GM23338 (cell line): Measurements from ENCODE around the gene MRPS34. TPM values are rescaled to one million over a fixed set of nuclear protein-coding genes. Genes with fewer than 3 reads are reported as not detected.
A peak's percentile ranks its signal among the peaks of the same experiment; 100 is the strongest.

Experiments used
- ATAC-seq: fragments of 200-7000 bp; cut with Tn5 transposase; 3 replicates; pipeline ENCODE4 v1.9.1; 2020
- DNase-seq: peaks from one replicate; pipeline ENCODE4 v3.0.0-alpha.2; 2015; ENCODE audit warnings: low spot score
- H2AFZ ChIP-seq: fragments of 200-600 bp; sonication (generic); 2 replicates; pipeline ENCODE4 v1.8.0; 2016; ENCODE audit warnings: antibody characterized with exemption, mild to moderate bottlenecking, moderate library complexity
- H3F3A ChIP-seq: fragments of 200-600 bp; sonication (generic); replicated peaks from 2 replicates; pipeline ENCODE4 v1.8.0; 2017; ENCODE audit warnings: antibody characterized with exemption, mixed run types, low read depth
- H3K27ac ChIP-seq: fragments of 200-600 bp; sonication (generic); 2 replicates; pipeline ENCODE4 v1.6.1; 2016; ENCODE audit warnings: low read depth
- H3K27me3 ChIP-seq: fragments of 200-600 bp; sonication (generic); 2 replicates; pipeline ENCODE4 v1.8.0; 2016; ENCODE audit warnings: mild to moderate bottlenecking, mixed run types, moderate library complexity; ENCODE audit not compliant: insufficient read depth
- H3K36me3 ChIP-seq: fragments of 200-600 bp; sonication (generic); 2 replicates; pipeline ENCODE4 v1.8.0; 2016; ENCODE audit warnings: mild to moderate bottlenecking; ENCODE audit not compliant: insufficient read depth
- H3K4me1 ChIP-seq: fragments of 200-600 bp; sonication (generic); 2 replicates; pipeline ENCODE4 v1.8.0; 2016; ENCODE audit warnings: mild to moderate bottlenecking, moderate library complexity; ENCODE audit not compliant: insufficient read depth
- H3K4me2 ChIP-seq: fragments of 200-600 bp; sonication (generic); 2 replicates; pipeline ENCODE4 v1.7.1; 2017; ENCODE audit warnings: mixed run types
- H3K4me3 ChIP-seq: fragments of 200-600 bp; sonication (generic); 2 replicates; pipeline ENCODE4 v1.6.1; 2016; ENCODE audit warnings: mixed run types
- H3K79me2 ChIP-seq: fragments of 200-600 bp; sonication (generic); replicated peaks from 2 replicates; pipeline ENCODE4 v1.8.0; 2017; ENCODE audit warnings: mild to moderate bottlenecking; ENCODE audit not compliant: insufficient read depth
- H3K9me2 ChIP-seq: fragments of 200-600 bp; sonication (generic); 2 replicates; pipeline ENCODE4 v1.8.0; 2017; ENCODE audit not compliant: insufficient read depth
- H4K20me1 ChIP-seq: fragments of 200-600 bp; sonication (generic); replicated peaks from 2 replicates; pipeline ENCODE4 v1.8.0; 2017; ENCODE audit warnings: mild to moderate bottlenecking; ENCODE audit not compliant: insufficient read depth
- H3K27ac Mint-ChIP-seq: 2 replicates; pipeline ENCODE4 v1.8.0; 2020; ENCODE audit warnings: inconsistent platforms, mild to moderate bottlenecking, moderate library complexity, mixed read lengths
- H3K27me3 Mint-ChIP-seq: 3 replicates; pipeline ENCODE4 v1.8.0; 2022; ENCODE audit warnings: low read depth, mild to moderate bottlenecking, moderate library complexity, mixed read lengths, inconsistent platforms; ENCODE audit not compliant: insufficient read depth, poor library complexity
- H3K36me3 Mint-ChIP-seq: 3 replicates; pipeline ENCODE4 v1.8.0; 2021; ENCODE audit warnings: low read depth, mild to moderate bottlenecking, inconsistent platforms, moderate library complexity, mixed read lengths
- H3K4me1 Mint-ChIP-seq: 3 replicates; pipeline ENCODE4 v1.8.0; 2020; ENCODE audit warnings: mild to moderate bottlenecking, inconsistent platforms, mixed read lengths
- H3K4me3 Mint-ChIP-seq: 3 replicates; pipeline ENCODE4 v1.8.0; 2021; ENCODE audit warnings: moderate library complexity, mild to moderate bottlenecking, inconsistent platforms, mixed read lengths
- H3K9me3 Mint-ChIP-seq: 3 replicates; pipeline ENCODE4 v1.8.0; 2020; ENCODE audit warnings: moderate library complexity, mild to moderate bottlenecking, inconsistent platforms, mixed read lengths
- CREB1 ChIP-seq: fragments of 250-450 bp; sonication (Bioruptor Pico); IDR thresholded peaks from 2 replicates; pipeline ENCODE4 v1.5.0; 2020; ENCODE audit warnings: low read depth, mild to moderate bottlenecking, moderate library complexity
- EZH2phosphoT487 ChIP-seq: fragments of 200-600 bp; sonication (generic); IDR thresholded peaks from one replicate; pipeline ENCODE4 v1.8.1; 2018; ENCODE audit warnings: antibody characterized with exemption; ENCODE audit not compliant: unreplicated experiment
- JUNB ChIP-seq: IDR thresholded peaks from one replicate; pipeline ENCODE4 v1.6.1; 2016; ENCODE audit warnings: antibody characterized with exemption; ENCODE audit not compliant: unreplicated experiment
- POLR2AphosphoS5 ChIP-seq: IDR thresholded peaks from 2 replicates; pipeline ENCODE4 v1.6.1; 2016; ENCODE audit warnings: antibody characterized with exemption, low read depth
- STAT1 ChIP-seq: IDR thresholded peaks from one replicate; pipeline ENCODE4 v1.6.1; 2016; ENCODE audit warnings: antibody characterized with exemption; ENCODE audit not compliant: unreplicated experiment
- ZNF114 ChIP-seq: fragments of 250-450 bp; sonication (Bioruptor Pico); IDR thresholded peaks from 2 replicates; pipeline ENCODE4 v1.5.0; 2020; ENCODE audit warnings: mild to moderate bottlenecking, moderate library complexity
- polyA plus RNA-seq: library from polyadenylated mRNA; unstranded; fragments of >200 nt; fragmentation: Nextera tagmentation; extraction: Ambion mirVana; gene quantifications from 2 replicates; pipeline ENCODE4 v1.2.1, GENCODE V29; 2016
- total RNA-seq: library from RNA; depleted of rRNA; stranded (reverse); fragments of >200 nt; shearing (Covaris generic); gene quantifications from 2 replicates; pipeline ENCODE4 v1.2.3, GENCODE V29; 2014
- TF ChIP-seq, protein P1 (sequence below): IDR thresholded peaks from 2 replicates; pipeline ENCODE4 v1.6.1; 2016; ENCODE audit warnings: antibody characterized with exemption
- TF ChIP-seq, protein P2 (sequence below), 2 experiments: fragments of 200-600 bp in 1 of 2; sonication (generic) in 1 of 2; conservative IDR thresholded peaks; 2 replicates each; pipeline versions ENCODE4 v1.5.1 to v1.6.1; 2016 to 2017; ENCODE audit warnings: antibody characterized with exemption in 2 of 2, low read depth in 2 of 2, mild to moderate bottlenecking in 2 of 2, moderate library complexity in 1 of 2

Gene MRPS34
- total and polyA plus RNA-seq, 2 experiments from 2014 or later = 248 to 391 TPM

DNA sequence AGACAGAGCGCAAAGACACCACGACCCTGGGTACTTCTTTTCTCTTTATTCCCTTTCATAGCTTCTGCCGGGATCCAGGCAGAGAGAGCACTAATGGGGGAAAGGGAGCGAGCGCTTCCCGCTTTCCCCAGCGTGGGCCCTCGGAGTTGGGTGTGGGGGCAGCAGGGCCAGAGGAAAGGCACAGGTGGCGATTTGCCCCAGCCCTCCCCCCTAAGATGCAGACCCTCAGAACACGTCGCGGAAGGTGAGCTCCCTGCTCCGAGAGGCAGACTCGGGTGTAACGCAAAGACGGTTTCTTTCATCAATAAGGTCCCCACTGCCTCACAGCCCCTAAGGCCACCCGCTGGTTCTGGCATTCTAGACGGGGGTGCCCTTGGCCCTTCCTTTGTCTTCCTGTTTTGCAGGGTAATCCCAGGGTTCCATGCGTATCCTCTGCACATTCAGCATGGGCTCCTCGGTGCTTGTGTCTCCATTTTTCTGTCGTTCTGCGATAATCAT, 1.0 kb downstream of the MRPS34 start:
- Histone ChIP-seq H3K4me2 (peak overlapping the region; percentile 96), H3K27ac (peak overlapping the region; percentile 91), H4K20me1 (no peaks in the 10 kb centered on the region; the same call in 1 of the 2 replicates), H2AFZ (no peak overlapping the region), H3K79me2 (peaks cover 15% of the 10 kb centered on the region), H3K27me3 (no peaks in the 10 kb centered on the region), H3F3A (peaks cover 14% of the 10 kb centered on the region; the same call in 1 of the 2 replicates), H3K4me1 (peaks cover 4% of the 10 kb centered on the region), H3K36me3 (no peaks in the 10 kb centered on the region), H3K4me3 (peak overlapping the region; percentile 97), H3K9me2 (no peaks in the 10 kb centered on the region)
- ATAC-seq = peak; percentile 5
- peaks cover 27% of the 10 kb centered on the region for H3K27me3 Mint-ChIP-seq
- H3K36me3 Mint-ChIP-seq = peaks cover 25% of the 10 kb centered on the region
- peak; percentile 63 for DNase-seq
- peak overlapping the region; percentile 99 for H3K4me3 Mint-ChIP-seq
- H3K27ac Mint-ChIP-seq = peak overlapping the region; percentile 99
- 0 out of 2 replicates have a peak, but pooled peaks have one; percentile 22 for TF ChIP-seq POLR2AphosphoS5
- TF ChIP-seq ZNF114 (CRISPR knock-in tag) = no peak
- peaks cover 8% of the 10 kb centered on the region for H3K4me1 Mint-ChIP-seq
- peaks cover 4% of the 10 kb centered on the region; the same call in 2 of the 3 replicates for H3K9me3 Mint-ChIP-seq

DNA sequence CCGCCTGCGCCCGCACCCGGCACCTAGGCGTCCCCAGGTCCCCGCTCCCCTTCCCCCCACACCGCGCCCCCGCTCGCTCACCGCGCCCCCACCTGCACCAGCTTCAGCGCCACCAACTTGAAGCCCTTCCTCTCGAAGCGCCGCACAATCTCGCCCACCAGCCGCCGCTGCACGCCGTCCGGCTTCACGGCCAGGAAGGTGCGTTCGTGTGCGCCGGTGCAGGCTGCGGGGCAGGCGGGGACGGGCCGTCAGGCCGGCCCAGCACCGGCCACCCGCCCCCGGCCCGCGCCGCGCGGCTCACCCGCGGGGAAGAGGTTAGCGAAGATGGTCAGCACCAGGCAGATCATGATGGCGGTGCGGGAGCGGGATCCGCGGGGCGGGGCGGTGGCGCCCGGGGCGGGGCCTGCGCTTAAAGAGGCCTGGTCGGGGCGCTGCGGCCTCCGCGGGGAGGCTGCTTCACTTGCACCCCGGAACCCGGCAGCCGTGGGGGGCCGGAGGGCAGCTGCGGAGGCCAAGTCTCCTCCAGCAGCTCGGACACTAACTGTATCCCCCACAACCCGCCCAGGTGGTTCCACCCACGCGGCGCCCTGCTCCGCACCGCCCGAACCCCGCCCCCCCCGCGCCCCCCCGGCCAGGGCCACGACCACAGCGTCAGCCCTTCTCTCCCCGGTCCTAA, 1.6 kb downstream of the MRPS34 start, which contains the start of gene NME3:
Gene NME3 (minus strand): TSS at position 356 of the 676 bp plus-strand sequence. CDS start 9 bp downstream, at position 347.
- peaks cover 15% of the 10 kb centered on the region for H3K79me2 ChIP-seq
- peak within 1 kb of the TSS; percentile 97 for H3K4me3 ChIP-seq
- Mint-ChIP-seq H3K9me3 (peaks cover 4% of the 10 kb centered on the region; the same call in 2 of the 3 replicates), H3K4me3 (peak within 1 kb of the TSS; percentile 99), H3K4me1 (peaks cover 8% of the 10 kb centered on the region), H3K36me3 (peaks cover 21% of the 10 kb centered on the region), H3K27ac (peak within 1 kb of the TSS; percentile 99), H3K27me3 (peaks cover 27% of the 10 kb centered on the region)
- H3K4me1 ChIP-seq = peaks cover 4% of the 10 kb centered on the region
- no peaks in the 10 kb centered on the region; the same call in 1 of the 2 replicates for H4K20me1 ChIP-seq
- no peaks in the 10 kb centered on the region for H3K9me2 ChIP-seq
- peaks cover 14% of the 10 kb centered on the region; the same call in 1 of the 2 replicates for H3F3A ChIP-seq
- H3K27me3 ChIP-seq = no peaks in the 10 kb centered on the region
- TF ChIP-seq STAT1 (no peak), POLR2AphosphoS5 (peak; percentile 62), CREB1 (CRISPR knock-in tag) (no peak), ZNF114 (CRISPR knock-in tag) (no peak), EZH2phosphoT487 (no peak), JUNB (no peak)
- TF ChIP-seq, protein P1, sequence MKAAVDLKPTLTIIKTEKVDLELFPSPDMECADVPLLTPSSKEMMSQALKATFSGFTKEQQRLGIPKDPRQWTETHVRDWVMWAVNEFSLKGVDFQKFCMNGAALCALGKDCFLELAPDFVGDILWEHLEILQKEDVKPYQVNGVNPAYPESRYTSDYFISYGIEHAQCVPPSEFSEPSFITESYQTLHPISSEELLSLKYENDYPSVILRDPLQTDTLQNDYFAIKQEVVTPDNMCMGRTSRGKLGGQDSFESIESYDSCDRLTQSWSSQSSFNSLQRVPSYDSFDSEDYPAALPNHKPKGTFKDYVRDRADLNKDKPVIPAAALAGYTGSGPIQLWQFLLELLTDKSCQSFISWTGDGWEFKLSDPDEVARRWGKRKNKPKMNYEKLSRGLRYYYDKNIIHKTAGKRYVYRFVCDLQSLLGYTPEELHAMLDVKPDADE = no peak
- TF ChIP-seq, protein P2, sequence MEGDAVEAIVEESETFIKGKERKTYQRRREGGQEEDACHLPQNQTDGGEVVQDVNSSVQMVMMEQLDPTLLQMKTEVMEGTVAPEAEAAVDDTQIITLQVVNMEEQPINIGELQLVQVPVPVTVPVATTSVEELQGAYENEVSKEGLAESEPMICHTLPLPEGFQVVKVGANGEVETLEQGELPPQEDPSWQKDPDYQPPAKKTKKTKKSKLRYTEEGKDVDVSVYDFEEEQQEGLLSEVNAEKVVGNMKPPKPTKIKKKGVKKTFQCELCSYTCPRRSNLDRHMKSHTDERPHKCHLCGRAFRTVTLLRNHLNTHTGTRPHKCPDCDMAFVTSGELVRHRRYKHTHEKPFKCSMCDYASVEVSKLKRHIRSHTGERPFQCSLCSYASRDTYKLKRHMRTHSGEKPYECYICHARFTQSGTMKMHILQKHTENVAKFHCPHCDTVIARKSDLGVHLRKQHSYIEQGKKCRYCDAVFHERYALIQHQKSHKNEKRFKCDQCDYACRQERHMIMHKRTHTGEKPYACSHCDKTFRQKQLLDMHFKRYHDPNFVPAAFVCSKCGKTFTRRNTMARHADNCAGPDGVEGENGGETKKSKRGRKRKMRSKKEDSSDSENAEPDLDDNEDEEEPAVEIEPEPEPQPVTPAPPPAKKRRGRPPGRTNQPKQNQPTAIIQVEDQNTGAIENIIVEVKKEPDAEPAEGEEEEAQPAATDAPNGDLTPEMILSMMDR (conservative IDR thresholded peaks at IDR 0.05; ENCODE audit: low read depth in 2 of 2) = no peak
- ATAC-seq (peak; percentile 19), DNase-seq (peak; percentile 71)
- H2AFZ ChIP-seq = no peak within 1 kb of the TSS
- H3K36me3 ChIP-seq = no peaks in the 10 kb centered on the region
- H3K27ac ChIP-seq = peak within 1 kb of the TSS; percentile 91
- H3K4me2 ChIP-seq = peak within 1 kb of the TSS; percentile 96
